Iris pigment epithelial cell (primary cell): ENCODE data around the gene NLRC4.

Source experiments
- DNase-seq: peaks from one replicate; pipeline ENCODE4 v3.0.0-alpha.2; 2011; ENCODE audit warnings: low read depth

The NLRC4 gene

DNA sequence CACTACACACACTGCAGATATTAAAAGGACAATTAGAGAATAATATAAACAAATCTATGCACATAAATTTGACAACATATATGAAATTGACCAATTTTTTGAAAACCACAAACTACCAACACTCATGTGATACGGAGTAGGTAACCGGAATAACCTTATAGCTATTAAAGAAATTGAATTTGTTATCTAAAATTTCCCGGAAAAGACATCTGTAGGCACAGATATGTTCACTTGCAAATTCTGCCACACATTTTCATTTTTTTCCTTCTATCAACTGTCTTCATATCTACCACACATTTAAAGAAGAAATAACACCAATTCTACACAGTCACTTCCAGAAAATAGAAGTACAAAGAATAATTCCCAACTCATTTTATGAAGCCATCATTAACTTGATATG lies 22.4 kb downstream of the NLRC4 start:
- no peak for DNase-seq

DNA sequence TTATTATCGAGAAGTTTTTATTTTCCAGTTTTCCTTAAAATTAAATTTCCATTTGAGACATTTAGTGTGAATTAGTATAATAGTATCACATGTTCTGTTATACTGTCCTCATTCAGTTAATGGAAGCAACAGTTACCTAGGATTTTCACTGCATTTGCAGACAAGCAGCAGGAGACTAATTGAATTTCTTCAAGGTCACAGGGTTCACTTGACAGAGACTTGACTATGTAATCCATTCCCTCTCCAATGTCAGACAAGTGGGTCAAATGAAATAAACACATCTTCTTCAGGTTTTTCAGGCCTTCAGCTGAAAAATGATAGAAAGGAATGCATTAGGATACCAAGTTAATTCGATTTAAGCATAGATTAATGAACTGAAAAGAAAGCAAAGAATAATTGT lies 26.7 kb downstream of the NLRC4 start:
- no peak for DNase-seq

DNA sequence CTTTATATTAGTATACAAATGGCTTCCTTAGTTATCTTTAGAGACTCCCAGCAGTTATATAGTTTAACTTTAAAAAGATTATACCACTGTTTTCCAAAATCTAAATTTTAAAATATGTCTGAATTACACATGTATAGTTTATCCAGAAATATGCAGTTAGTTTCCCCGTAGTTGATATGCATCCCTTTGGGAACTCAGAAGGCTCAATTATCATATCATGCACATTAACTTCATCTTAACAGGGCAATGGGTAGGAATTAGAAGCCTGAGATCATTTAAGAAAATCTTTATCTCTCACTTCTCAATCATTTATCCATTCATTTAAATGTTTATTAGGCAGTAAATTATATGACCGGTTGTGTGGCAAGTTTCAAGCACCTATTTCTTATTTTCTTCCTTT lies 27.2 kb downstream of the NLRC4 start:
- no peak for DNase-seq

DNA sequence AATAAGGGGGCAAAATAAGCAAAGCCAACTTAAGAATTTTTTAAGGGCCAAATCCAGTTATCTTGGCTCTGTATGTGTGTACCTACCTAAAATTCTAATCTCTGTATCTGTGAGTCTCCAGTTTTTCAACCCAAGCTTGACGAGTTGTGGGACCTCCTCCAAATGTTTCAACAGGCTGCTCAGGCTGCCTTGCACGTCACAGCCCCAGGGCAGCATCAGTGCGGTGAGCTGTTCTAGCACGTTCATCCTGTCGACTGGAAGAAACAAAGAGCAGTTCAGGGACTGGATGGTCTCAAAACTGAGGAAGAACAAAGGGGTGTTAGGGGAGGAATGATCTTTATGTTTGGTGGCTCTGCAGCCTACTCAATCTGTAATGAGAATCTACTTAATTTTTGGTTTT lies 29.4 kb downstream of the NLRC4 start:
- DNase-seq, result peak; percentile 64

DNA sequence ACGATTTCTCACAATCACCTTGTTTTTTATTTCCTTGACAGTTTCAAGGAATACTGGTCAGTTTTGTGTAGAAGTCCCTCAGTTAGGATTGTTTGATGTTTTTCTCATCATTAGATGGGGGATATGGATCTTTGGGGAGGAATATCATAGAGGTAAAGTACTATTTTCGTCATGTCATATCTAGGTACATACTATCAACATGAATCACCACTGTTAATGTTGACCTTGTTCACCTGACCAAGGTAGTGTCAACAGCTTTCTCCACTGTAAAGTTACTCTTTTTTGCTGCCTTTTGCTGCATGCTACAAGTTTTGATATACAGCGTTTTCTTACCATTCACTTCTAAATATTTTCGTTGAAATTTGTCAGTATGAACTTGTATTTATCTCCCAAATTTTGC lies 32.7 kb downstream of the NLRC4 start:
- no peak for DNase-seq

DNA sequence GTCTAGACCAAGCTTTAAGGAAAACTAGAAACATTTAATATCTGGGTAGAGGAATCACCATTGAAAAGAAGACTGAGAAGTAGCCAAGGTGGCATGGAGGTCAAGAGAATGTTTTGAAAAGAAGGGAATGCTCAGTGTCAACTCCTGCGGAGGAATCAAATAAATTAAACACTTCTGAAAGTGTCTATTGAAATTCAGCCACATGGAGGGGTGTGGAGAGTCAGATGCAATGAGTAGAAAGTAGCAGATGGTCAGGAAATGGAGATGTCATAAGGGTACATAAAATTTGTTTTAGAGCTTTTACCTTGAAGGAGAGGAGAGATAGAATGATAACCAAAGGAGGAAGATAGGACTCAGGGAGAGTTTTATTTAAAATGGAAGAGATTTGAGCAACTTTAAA lies 35.1 kb downstream of the NLRC4 start:
- no peak for DNase-seq

DNA sequence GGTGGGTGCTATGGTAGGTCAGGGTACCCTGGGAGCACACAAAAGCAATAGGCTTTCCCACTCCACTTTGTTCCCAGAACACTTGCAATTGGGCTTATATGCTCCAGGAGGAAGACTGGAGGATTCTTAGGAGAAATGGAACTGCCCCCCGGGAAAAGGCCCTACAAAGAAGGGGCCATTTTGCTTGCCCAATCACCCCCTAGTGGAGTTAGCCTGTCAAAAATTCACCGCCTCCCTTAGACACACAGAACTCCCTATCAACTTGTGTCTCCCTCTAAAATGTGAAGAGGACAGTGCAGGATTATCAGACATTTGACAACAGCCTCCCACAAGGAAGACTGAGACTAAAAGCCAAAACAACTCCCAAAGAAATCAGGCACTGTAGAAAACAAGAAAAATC lies 36.5 kb downstream of the NLRC4 start:
- DNase-seq, result no peak

DNA sequence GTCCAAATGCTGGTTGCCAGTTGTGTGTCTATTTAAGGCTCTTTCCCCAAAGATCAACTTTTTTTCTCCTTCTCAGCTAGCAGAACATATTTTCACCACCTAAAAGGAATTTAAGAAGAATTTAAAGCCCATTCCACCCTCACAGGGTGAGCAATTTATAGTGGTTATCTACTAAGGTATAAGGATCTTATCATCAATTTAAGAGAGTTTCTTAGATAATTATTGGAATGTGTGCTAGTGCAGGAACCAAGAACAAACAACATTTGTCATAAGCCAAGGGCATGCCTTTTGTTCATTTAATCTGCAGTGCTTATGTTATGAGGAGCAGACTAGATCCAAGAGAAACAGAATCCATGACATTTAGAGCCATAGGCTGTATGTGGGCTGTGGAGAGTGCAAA lies 37.2 kb downstream of the NLRC4 start:
- no peak for DNase-seq

DNA sequence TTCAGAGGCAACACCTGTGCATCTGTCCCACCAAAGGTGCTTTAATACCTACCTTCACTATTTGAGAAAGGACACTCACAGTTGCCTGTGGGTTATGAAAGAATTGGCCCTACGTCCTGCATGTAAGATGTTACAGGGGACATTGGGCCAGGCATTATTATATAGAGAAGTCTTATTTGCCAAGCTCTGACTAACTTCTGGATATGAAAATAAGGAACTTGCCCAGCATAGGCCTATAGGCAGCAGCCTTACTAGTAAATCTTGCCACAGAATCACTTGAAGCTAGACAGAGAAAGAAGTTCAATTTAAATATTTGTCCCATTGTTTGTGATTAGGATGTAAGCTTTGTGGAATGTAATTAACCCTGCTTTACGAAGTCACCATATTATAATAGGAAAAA lies 41.7 kb downstream of the NLRC4 start:
- DNase-seq, result no peak

DNA sequence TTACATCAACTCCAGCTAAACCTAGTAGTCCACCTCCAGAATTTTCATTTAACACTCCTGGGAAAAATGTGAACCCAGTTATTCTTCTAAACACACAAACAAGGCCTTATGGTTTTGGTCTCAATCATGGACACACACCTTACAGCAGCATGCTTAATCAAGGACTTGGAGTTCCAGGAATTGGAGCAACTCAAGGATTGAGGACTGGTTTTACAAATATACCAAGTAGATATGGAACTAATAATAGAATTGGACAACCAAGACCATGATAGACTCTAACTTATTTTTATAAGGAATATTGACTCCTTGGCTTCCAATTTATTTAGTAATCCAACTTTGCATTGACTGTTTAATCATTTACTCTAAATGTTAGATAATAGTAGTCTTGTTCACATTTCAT lies 44.2 kb downstream of the NLRC4 start:
- DNase-seq, result no peak

DNA sequence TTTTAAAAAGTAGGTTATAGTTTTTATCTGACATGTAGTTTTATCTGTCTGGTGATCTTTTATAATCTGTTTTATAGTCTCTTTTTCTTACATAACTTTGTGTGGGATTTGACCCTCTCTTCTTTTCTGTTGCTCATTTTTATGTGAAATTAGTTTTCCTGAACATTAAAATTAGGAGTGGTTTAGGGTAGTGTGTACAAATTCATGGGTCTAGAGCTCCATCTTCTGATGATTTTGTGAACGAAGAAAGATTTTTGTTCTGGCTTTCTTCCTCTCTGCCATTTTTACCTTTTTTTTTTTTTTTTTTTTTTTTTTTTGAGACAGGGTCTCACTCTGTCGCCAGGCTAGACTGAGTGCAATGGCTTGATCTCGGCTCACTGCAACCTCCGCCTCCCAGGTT lies 52.4 kb downstream of the NLRC4 start:
- no peak for DNase-seq

DNA sequence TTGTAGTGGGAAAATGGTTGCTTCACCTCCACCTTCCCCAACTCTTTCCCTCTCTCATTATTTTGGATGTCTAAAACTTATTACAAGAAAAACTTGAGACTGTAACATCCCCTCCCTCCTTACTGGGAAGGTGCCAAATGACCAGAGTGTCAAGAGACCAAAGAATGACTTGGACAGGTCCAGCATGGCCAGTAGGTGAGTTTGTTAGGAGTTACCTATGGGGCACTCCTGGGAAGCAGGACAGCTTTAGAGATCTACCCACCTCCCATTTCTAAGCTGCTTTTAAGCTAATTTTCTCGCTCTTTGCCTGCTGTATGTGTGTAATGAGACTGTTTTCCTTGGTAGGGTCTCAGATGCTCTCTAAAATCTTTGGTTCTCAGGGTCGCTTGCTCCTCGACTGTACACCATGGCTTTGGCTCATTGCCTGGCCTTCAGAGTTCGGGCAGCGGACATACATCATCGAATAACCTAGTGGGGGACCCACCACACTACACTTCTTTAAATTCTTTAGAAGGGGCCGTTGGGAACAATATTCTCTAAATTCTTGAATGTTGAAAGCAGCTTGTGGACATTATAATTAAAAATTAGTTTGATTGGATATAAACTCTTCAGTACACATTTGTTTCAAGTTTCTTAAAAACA lies 53.8 kb downstream of the NLRC4 start:
- DNase-seq, result no peak

DNA sequence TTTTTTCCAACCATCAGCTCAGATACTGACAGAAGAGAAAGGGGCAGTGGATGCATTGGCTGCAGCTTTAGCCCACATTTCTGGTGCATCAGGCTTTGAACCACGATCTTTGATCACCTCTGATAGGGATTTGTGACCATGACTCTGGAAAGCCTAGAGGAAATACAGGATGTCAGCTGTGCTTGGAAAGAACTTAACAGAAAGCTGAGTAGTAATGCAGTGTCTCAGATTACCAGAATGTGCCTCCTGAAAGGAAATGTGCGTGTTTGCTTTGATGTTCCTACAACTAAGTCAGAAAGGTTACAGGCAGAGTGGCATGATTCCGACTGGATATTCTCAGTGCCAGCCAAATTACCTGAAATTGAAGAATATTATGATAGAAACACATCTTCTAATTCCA lies 61.3 kb downstream of the NLRC4 start:
- DNase-seq, result peak; percentile 5

DNA sequence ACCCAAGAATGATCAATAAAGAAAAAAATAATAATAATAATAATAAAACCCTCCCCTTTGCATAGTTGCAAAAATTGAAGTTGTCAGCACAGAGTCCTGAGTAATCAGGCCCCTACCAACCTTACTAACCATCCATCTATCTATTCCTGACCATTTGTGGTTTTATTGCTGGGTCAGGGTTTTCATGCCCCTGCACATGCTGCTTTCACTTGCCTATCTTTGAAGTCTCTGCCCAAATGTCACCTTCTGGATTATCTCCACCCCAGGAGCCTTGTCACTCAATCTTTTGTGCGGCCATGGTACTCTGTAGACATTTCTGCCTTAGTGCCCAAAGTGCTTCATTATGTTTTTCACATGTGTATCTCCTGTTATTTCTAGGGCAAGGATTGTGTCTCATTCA lies 63.9 kb downstream of the NLRC4 start:
- DNase-seq, result no peak

DNA sequence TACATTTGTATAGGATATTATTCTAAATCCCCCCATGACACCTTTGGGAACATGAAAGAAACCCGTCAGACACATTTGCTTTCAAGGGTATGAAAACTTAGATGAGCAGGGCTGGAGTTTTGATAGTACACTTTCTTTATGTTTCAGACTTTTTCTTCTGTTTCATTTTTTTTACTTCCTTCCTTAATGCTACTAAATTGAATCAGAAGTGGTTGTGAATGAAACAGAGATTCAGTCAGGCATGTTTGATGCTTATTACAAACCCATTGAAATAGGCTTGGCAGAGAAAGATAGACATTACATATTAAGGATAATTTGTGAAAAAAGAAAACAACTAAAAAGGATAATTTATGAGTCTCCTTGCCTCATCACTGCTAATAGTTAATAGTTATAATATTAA lies 72.3 kb downstream of the NLRC4 start:
- DNase-seq, result no peak

DNA sequence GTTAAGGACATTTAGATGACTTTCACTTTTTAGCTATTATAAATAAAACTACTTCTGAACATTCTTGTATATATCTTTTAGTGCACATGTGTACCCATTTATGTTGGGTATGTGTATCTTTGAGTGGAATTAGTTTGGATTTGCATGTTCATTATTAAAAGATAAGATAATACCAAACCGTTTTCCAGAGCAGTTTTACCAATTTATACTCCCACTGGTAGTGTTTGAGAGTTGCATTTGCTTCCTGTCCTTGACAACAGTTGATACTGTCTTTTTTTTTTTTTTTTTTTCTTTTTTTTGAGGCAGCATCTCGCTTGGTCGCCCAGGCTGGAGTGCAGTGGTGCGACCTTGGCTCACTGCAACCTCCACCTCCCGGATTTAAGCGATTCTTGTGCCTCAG lies 75.7 kb downstream of the NLRC4 start:
- no peak for DNase-seq

DNA sequence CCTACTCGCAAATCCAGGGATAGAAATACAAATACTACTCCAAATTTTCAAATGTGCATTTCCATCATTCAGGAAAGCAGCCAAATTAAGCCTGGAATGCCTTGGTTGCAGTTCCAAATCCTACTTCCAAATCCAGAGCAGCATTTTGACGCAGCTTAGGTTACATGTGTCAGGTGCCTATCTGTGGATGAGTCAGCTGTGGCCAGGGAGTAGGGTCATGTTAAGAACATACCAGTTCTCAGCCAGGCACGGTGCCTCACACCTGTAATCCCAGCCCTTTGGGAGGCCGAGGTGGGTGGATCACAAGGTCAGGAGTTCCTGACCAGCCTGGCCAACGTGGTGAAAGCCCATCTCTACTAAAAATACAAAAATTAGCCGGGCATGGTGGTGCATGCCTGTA lies 82.0 kb downstream of the NLRC4 start:
- no peak for DNase-seq
